Gastroesophageal sphincter (tissue), 2 donors: ENCODE results near the gene SNRNP40.

Source experiments
- EP300 ChIP-seq: sonication (generic); formaldehyde crosslinking; IDR thresholded peaks from one replicate; pipeline ENCODE4 v1.6.1; 2017; ENCODE audit warnings: antibody characterized with exemption, mild to moderate bottlenecking
- POLR2A ChIP-seq, 2 donors: fragments of 450-650 bp; IDR thresholded peaks; one replicate each; pipeline ENCODE4 v1.6.1; 2017; ENCODE audit warnings: antibody characterized with exemption in 2 of 2, mild to moderate bottlenecking in 2 of 2, moderate library complexity in 1 of 2

DNA sequence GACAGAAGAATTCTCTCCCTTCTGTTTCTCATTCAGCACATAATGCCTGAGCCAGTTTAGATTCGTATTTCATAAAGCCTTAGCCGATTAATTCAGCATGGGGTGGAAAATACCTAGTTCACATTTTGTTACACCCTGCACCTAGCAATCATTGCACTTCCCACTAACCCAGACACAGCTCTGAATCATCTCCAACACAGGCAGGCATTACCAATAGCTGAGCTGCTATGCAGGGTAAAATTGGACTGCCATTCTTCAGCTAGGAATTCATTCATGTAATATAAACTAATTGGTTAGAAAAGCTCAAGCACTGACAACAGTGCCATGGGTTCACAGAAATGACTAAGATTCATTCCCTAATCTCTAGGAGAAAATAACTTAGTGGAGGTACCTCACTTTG is 30.0 kb downstream of the SNRNP40 start:
- TF ChIP-seq EP300 (no peak), POLR2A (IDR thresholded peaks at IDR 0.05) (no peak)
